Trophoblast cell (in vitro differentiated cells and primary cell): ENCODE data around the gene BPHL.

Source experiments
- DNase-seq, 2 donors: peaks; one replicate each; pipeline ENCODE4 v3.0.0-alpha.2; 2016
- H2AFZ ChIP-seq: 2 replicates; pipeline ENCODE4 v1.6.1; 2013; ENCODE audit warnings: low read length, moderate library complexity, mild to moderate bottlenecking; ENCODE audit not compliant: insufficient read depth, poor library complexity
- H2AK5ac ChIP-seq: 2 replicates; pipeline ENCODE4 v1.6.1; 2013; ENCODE audit warnings: mild to moderate bottlenecking, low read length
- H2BK120ac ChIP-seq: 2 replicates; pipeline ENCODE4 v1.6.1; 2013; ENCODE audit warnings: low read length, mild to moderate bottlenecking, moderate library complexity; ENCODE audit not compliant: insufficient read depth, poor library complexity
- H2BK12ac ChIP-seq: 2 replicates; pipeline ENCODE4 v1.6.1; 2013; ENCODE audit warnings: mild to moderate bottlenecking, low read length, moderate library complexity
- H2BK5ac ChIP-seq: 2 replicates; pipeline ENCODE4 v1.6.1; 2013; ENCODE audit warnings: low read length, low read depth, moderate library complexity, mild to moderate bottlenecking; ENCODE audit not compliant: poor library complexity
- H3K14ac ChIP-seq: 2 replicates; pipeline ENCODE4 v1.6.1; 2013; ENCODE audit warnings: mild to moderate bottlenecking, low read length
- H3K18ac ChIP-seq: 2 replicates; pipeline ENCODE4 v1.6.1; 2013; ENCODE audit warnings: mild to moderate bottlenecking, low read length
- H3K23ac ChIP-seq: 2 replicates; pipeline ENCODE4 v1.6.1; 2013; ENCODE audit warnings: low read length
- H3K27ac ChIP-seq: 2 replicates; pipeline ENCODE4 v1.5.1; 2013; ENCODE audit warnings: low read depth, mild to moderate bottlenecking, inconsistent platforms, low read length, moderate library complexity
- H3K27me3 ChIP-seq: 2 replicates; pipeline ENCODE4 v1.6.1; 2013; ENCODE audit warnings: inconsistent platforms, mild to moderate bottlenecking, low read length, moderate library complexity; ENCODE audit not compliant: insufficient read depth
- H3K36me3 ChIP-seq, 2 experiments: 1 replicate in 1 of 2; 2 replicates in 1 of 2; pipeline ENCODE4 v1.6.1; 2013; ENCODE audit warnings: low read length in 2 of 2, mild to moderate bottlenecking in 2 of 2, moderate library complexity in 1 of 2; ENCODE audit not compliant: insufficient read depth in 2 of 2, control insufficient read depth in 1 of 2
- H3K4ac ChIP-seq: 2 replicates; pipeline ENCODE4 v1.6.1; 2013; ENCODE audit warnings: low read depth, mild to moderate bottlenecking, low read length, moderate library complexity
- H3K4me1 ChIP-seq, 2 experiments: 1 replicate in 1 of 2; 2 replicates in 1 of 2; pipeline ENCODE4 v1.6.1; 2013; ENCODE audit warnings: low read length in 2 of 2, mild to moderate bottlenecking in 2 of 2, moderate library complexity in 1 of 2; ENCODE audit not compliant: insufficient read depth in 2 of 2, control insufficient read depth in 1 of 2
- H3K4me2 ChIP-seq: 2 replicates; pipeline ENCODE4 v1.6.1; 2013; ENCODE audit warnings: inconsistent platforms, mild to moderate bottlenecking, low read length, moderate library complexity
- H3K4me3 ChIP-seq: 2 replicates; pipeline ENCODE4 v1.5.1; 2013; ENCODE audit warnings: mild to moderate bottlenecking, low read depth, low read length, inconsistent platforms
- H3K79me1 ChIP-seq: one replicate; pipeline ENCODE4 v1.6.1; 2013; ENCODE audit warnings: low read length
- H3K79me2 ChIP-seq: 2 replicates; pipeline ENCODE4 v1.6.1; 2013; ENCODE audit warnings: low read length, mild to moderate bottlenecking; ENCODE audit not compliant: control insufficient read depth, insufficient read depth, poor library complexity
- H3K9ac ChIP-seq: 2 replicates; pipeline ENCODE4 v1.6.1; 2013; ENCODE audit warnings: mild to moderate bottlenecking, low read length
- H3K9me3 ChIP-seq: 2 replicates; pipeline ENCODE4 v1.6.1; 2013; ENCODE audit warnings: low read depth, mild to moderate bottlenecking, control low read depth, inconsistent platforms, low read length; ENCODE audit not compliant: insufficient read depth
- H4K12ac ChIP-seq: 2 replicates; pipeline ENCODE4 v1.6.1; 2013; ENCODE audit warnings: low read depth, mild to moderate bottlenecking, low read length, moderate library complexity
- H4K8ac ChIP-seq: 2 replicates; pipeline ENCODE4 v1.6.1; 2013; ENCODE audit warnings: low read depth, mild to moderate bottlenecking, low read length, moderate library complexity
- H4K91ac ChIP-seq: one replicate; pipeline ENCODE4 v1.6.1; 2013; ENCODE audit warnings: low read depth, mild to moderate bottlenecking, low read length, moderate library complexity
- WGBS: extraction: QIAGEN DNeasy Blood & Tissue Kit; methylation state at CpG from one replicate; pipeline ENCODE4 v1.1.7; 2013; ENCODE audit warnings: missing lambda C conversion rate; ENCODE audit not compliant: insufficient read length, insufficient coverage; ENCODE audit errors: extremely low coverage; 5-methylcytosine and 5-hydroxymethylcytosine counted together

The BPHL gene

GRCh38 chr6:3157131-3157933 lies 38.8 kb downstream of the BPHL start, which contains the start of gene TUBB2A:
TUBB2A (minus strand) TSS chr6:3157544; CDS start chr6:3157463, 81 bp downstream.
- peak within 1 kb of the TSS; percentile 94 for H3K4me3 ChIP-seq
- no peaks in the 10 kb centered on the region for H3K27me3 ChIP-seq
- H3K18ac ChIP-seq, result peak within 1 kb of the TSS; percentile 93
- no peak within 1 kb of the TSS for H3K23ac ChIP-seq
- peak within 1 kb of the TSS; percentile 54 for H2BK12ac ChIP-seq
- peak within 1 kb of the TSS; percentile 100 for H4K91ac ChIP-seq
- peak within 1 kb of the TSS; percentile 95 for H3K9ac ChIP-seq
- H3K14ac ChIP-seq, result peak within 1 kb of the TSS; percentile 94
- peak within 1 kb of the TSS; percentile 86 for H4K12ac ChIP-seq
- peak within 1 kb of the TSS; percentile 73 for H3K27ac ChIP-seq
- H2BK5ac ChIP-seq, result peak within 1 kb of the TSS; percentile 93
- peak within 1 kb of the TSS; percentile 78 for H3K4me2 ChIP-seq
- DNase-seq, result peak; percentile 71 to 89
- H3K9me3 ChIP-seq, result no peaks in the 10 kb centered on the region
- H3K36me3 ChIP-seq, result peaks cover 10 to 14% of the 10 kb centered on the region in 2 experiments
- peak within 1 kb of the TSS; percentile 86 for H2AFZ ChIP-seq
- H4K8ac ChIP-seq, result peak within 1 kb of the TSS; percentile 98
- no CpG with 5 or more reads among the region's 95 CpGs for WGBS
- H3K79me2 ChIP-seq, result peaks cover 12% of the 10 kb centered on the region
- peaks cover 6 to 15% of the 10 kb centered on the region in 2 experiments for H3K4me1 ChIP-seq
- peak within 1 kb of the TSS; percentile 98 for H2BK120ac ChIP-seq
- H2AK5ac ChIP-seq, result peak within 1 kb of the TSS; percentile 92
- peaks cover 13% of the 10 kb centered on the region for H3K79me1 ChIP-seq
- peak within 1 kb of the TSS; percentile 98 for H3K4ac ChIP-seq

GRCh38 chr6:3159805-3160781 lies 41.6 kb downstream of the BPHL start:
- no CpG with 5 or more reads among the region's 31 CpGs for WGBS

GRCh38 chr6:3162067-3162497 lies 43.6 kb downstream of the BPHL start:
- Histone ChIP-seq H3K23ac (no peak overlapping the region), H3K18ac (peak overlapping the region; percentile 87), H2AK5ac (peak overlapping the region; percentile 77), H2BK120ac (no peak overlapping the region), H3K9ac (no peak overlapping the region), H3K27ac (peak overlapping the region; percentile 41), H4K91ac (peak overlapping the region; percentile 60), H3K9me3 (peaks cover 1% of the 10 kb centered on the region), H3K4me1 (peaks cover 21 to 36% of the 10 kb centered on the region in 2 experiments), H3K27me3 (no peaks in the 10 kb centered on the region), H3K36me3 (no peaks in the 10 kb centered on the region), H2AFZ (no peak overlapping the region), H4K12ac (no peak overlapping the region), H3K4me2 (peak overlapping the region; percentile 90), H3K79me1 (peaks cover 42% of the 10 kb centered on the region), H3K79me2 (peaks cover 11% of the 10 kb centered on the region), H3K14ac (no peak overlapping the region), H4K8ac (no peak overlapping the region), H2BK5ac (no peak overlapping the region), H3K4ac (no peak overlapping the region), H2BK12ac (peak overlapping the region; percentile 37), H3K4me3 (no peak overlapping the region)
- DNase-seq, result peak; percentile 43 to 54
- WGBS, result no CpG with 5 or more reads among the region's 7 CpGs

More at GRCh38 chr6:3159805-3160781, 41.6 kb downstream of the BPHL start:
- H3K18ac ChIP-seq, result no peak overlapping the region
- no peak overlapping the region for H2BK120ac ChIP-seq
- H3K79me1 ChIP-seq, result peaks cover 32% of the 10 kb centered on the region
- H2BK5ac ChIP-seq, result no peak overlapping the region
- peaks cover 16% of the 10 kb centered on the region for H3K79me2 ChIP-seq
- peaks cover 11 to 25% of the 10 kb centered on the region in 2 experiments for H3K4me1 ChIP-seq
- DNase-seq, result peak; percentile 70 to 81
- H3K4me3 ChIP-seq, result no peak overlapping the region
- peak overlapping the region; percentile 28 for H3K27ac ChIP-seq
- H2AFZ ChIP-seq, result no peak overlapping the region
- H3K36me3 ChIP-seq, result peaks cover 5 to 6% of the 10 kb centered on the region in 2 experiments
- H3K23ac ChIP-seq, result no peak overlapping the region
- H3K9me3 ChIP-seq, result peaks cover 1% of the 10 kb centered on the region
- H3K9ac ChIP-seq, result no peak overlapping the region
- no peak overlapping the region for H4K12ac ChIP-seq
- peak overlapping the region; percentile 2 for H3K14ac ChIP-seq
- no peak overlapping the region for H3K4me2 ChIP-seq
- no peak overlapping the region for H4K91ac ChIP-seq
- no peak overlapping the region for H2BK12ac ChIP-seq
- H2AK5ac ChIP-seq, result no peak overlapping the region
- no peak overlapping the region for H3K4ac ChIP-seq
- H4K8ac ChIP-seq, result no peak overlapping the region
- H3K27me3 ChIP-seq, result no peaks in the 10 kb centered on the region
